Gastrocnemius medialis (tissue), 4 donors: ENCODE measurements around the gene RASL11B.

Experiments
- CTCF ChIP-seq, 5 experiments: fragments of 450-650 bp in 3 of 5; fragments of 200-600 bp in 2 of 5; sonication (generic) in 2 of 5; IDR thresholded peaks in 4 of 5; conservative IDR thresholded peaks in 1 of 5; 1 replicate in 4 of 5; 2 replicates in 1 of 5; pipeline ENCODE4 v1.5.1; 2016 to 2019; ENCODE audit warnings: antibody characterized with exemption in 5 of 5, mild to moderate bottlenecking in 3 of 5, moderate library complexity in 3 of 5
- POLR2A ChIP-seq, 2 donors: fragments of 450-650 bp; IDR thresholded peaks; one replicate each; pipeline ENCODE4 v1.6.1; 2017; ENCODE audit warnings: antibody characterized with exemption in 2 of 2, mild to moderate bottlenecking in 2 of 2, moderate library complexity in 2 of 2

DNA sequence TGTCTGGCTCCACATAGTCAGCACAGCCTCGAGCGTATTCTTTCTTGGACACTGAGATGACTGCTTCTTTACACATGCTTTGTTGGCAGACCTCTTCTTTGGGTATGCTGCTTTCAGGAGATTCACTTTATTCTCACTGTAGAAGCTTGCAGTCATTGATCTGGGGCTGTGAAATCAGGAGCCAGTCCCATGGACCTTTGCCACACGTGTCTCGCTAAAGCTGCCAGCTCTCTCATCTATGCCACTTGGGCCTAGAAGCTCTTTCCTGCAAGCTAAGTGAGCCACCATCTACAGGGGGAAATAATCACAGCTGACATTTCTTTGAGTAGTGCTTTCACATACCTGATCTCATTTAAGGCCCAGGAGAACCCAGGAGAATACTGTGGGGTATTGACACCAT is 5.0 kb downstream of the RASL11B start:
- TF ChIP-seq CTCF (IDR thresholded peaks at IDR 0.05 in 4 of 5, conservative IDR thresholded peaks at IDR 0.05 in 1 of 5) (no peak), POLR2A (IDR thresholded peaks at IDR 0.05) (no peak)
